Measurements from ENCODE around the gene MYLK.

MYLK gene

GRCh38 chr3:123587401-123587800, 296.7 kb downstream of the MYLK start:
- H3K4me3 Mint-ChIP-seq = no peak overlapping the region
- H3K9me3 Mint-ChIP-seq = no peaks in the 10 kb centered on the region
- H3K27me3 Mint-ChIP-seq = no peaks in the 10 kb centered on the region
- no peak for ATAC-seq (replicated peaks)
- H3K36me3 Mint-ChIP-seq (ENCODE audit: insufficient read depth) = no peaks in the 10 kb centered on the region
- H3K27ac Mint-ChIP-seq = no peak overlapping the region
- DNase-seq = no peak
- H3K4me1 Mint-ChIP-seq (ENCODE audit: low read depth in 2 of 2) = peaks cover 3 to 22% of the 10 kb centered on the region in 2 donors

DNA sequence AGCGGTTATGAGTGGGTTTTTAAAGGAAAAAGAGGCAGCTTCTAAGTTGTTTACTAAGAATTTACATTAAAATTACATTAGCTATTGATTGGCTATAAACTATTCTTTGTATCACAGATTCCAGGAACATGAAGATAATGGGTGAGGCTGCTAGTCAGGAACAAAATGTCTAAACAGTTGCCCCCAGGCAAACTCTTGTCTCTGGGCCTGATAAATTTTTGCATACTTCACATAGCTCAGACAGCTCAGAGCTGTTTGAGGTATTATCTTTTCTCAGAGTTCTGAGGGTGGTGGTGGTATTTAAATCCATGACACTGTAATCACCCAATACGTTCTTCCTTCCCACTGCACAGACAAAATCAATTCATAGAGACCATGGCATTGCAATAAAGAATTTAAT, 297.2 kb downstream of the MYLK start:
- H3K4me3 Mint-ChIP-seq = no peak overlapping the region

DNA sequence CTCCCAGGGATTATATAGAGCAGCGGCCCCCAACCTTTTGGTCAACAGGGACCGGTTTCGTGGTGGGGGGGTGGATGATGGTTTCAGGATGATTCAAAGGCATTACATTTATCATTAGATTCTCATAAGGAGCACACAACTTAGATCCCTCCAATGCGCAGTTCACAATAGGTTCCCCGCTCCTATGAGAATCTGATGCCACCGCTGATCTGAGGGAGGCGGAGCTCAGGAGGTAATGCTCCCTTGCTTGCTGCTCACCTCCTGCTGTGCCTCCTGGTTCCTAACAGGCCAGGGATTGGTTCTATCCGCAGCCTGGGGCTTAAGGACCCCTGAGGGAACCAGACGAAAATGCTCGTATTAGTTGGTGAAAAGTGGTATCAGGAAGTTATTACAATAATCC, 298.0 kb downstream of the MYLK start:
- DNase-seq (peak in 2 of 3 experiments; percentile 2 to 6), ATAC-seq (replicated peaks) (no peak)
- Mint-ChIP-seq H3K27me3 (no peaks in the 10 kb centered on the region), H3K4me1 (ENCODE audit: low read depth in 2 of 2) (peaks cover 3 to 25% of the 10 kb centered on the region in 2 donors), H3K27ac (no peak overlapping the region), H3K9me3 (no peaks in the 10 kb centered on the region), H3K36me3 (ENCODE audit: insufficient read depth) (peaks cover 1% of the 10 kb centered on the region), H3K4me3 (no peak overlapping the region)

More for the DNA sequence above, 297.2 kb downstream of the MYLK start:
- no peak for ATAC-seq (replicated peaks)
- H3K36me3 Mint-ChIP-seq (ENCODE audit: insufficient read depth) = no peaks in the 10 kb centered on the region
- peaks cover 3 to 25% of the 10 kb centered on the region in 2 donors for H3K4me1 Mint-ChIP-seq (ENCODE audit: low read depth in 2 of 2)
- no peaks in the 10 kb centered on the region for H3K9me3 Mint-ChIP-seq
- no peak for DNase-seq
- no peaks in the 10 kb centered on the region for H3K27me3 Mint-ChIP-seq
- no peak overlapping the region for H3K27ac Mint-ChIP-seq

DNA sequence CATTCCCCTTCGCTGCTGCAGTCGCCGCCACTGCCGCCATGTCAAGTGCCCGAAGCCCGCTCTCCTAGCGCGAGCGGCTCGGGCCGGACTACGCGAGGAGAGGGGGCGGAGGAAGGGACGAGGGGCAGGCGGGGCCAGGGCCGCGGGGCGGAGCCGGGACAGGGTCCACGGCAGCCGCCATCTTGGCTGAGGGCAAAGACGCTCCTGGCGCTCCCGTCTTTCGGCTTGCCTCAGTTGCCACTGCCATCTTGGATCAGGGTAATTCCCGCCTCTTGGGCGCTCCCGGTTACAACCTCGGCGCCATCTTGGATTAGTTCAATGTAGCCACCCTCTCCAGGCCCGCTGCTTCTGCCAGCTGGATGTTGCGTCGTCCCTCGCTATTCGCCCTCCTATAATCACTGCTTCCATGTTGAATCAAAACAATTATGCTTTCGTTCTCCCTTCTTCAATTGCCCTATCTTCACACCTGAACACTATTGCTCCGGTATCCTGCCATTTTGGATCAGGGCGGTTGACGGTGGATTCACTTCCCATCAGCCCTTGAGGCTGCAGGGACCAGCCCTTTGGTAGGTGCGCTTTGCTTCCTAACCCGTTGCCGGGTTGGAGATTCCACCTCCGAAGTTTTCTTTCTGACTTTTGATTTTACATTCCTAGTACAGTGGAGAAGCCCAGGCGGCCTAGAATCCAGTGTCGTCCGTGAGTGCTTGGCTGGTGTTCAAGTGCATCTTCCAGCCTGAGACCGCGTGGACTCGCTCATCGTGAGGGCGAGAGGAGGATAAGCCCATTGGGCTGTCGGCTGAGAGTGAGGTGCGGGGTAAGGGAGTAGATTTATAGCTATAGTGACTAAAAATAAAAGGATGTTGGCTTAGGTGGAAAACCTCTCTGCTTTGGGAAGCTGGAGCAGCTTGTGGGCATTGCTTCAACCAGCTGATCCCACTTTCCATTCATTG, 298.9 kb downstream of the MYLK start, which contains the start of gene HACD2:
Gene HACD2, minus strand, starts transcription at position 66 of the 950 bp plus-strand sequence. Its CDS starts 26 bp downstream, at position 40.
- H3K27me3 Mint-ChIP-seq = no peaks in the 10 kb centered on the region
- DNase-seq = peak; percentile 92 to 93 (median 92)
- H3K4me3 Mint-ChIP-seq = no peak within 1 kb of the TSS
- no peaks in the 10 kb centered on the region for H3K9me3 Mint-ChIP-seq
- peak within 1 kb of the TSS in 1 of 2 donors; percentile 38 for H3K27ac Mint-ChIP-seq
- peaks cover 9% of the 10 kb centered on the region for H3K36me3 Mint-ChIP-seq (ENCODE audit: insufficient read depth)
- peak; percentile 90 for ATAC-seq (replicated peaks)
- H3K4me1 Mint-ChIP-seq (ENCODE audit: low read depth in 2 of 2) = peaks cover 3 to 25% of the 10 kb centered on the region in 2 donors

GRCh38 chr3:123584284-123584987, 299.7 kb downstream of the MYLK start:
- peak; percentile 22 for ATAC-seq (replicated peaks)
- H3K9me3 Mint-ChIP-seq = no peaks in the 10 kb centered on the region
- H3K4me3 Mint-ChIP-seq = no peak overlapping the region
- peaks cover 18% of the 10 kb centered on the region for H3K36me3 Mint-ChIP-seq (ENCODE audit: insufficient read depth)
- peak overlapping the region in 1 of 2 donors; percentile 38 for H3K27ac Mint-ChIP-seq
- DNase-seq = peak in 2 of 3 experiments; percentile 9 to 24
- H3K27me3 Mint-ChIP-seq = no peaks in the 10 kb centered on the region
- H3K4me1 Mint-ChIP-seq (ENCODE audit: low read depth in 2 of 2) = peaks cover 3 to 25% of the 10 kb centered on the region in 2 donors

DNA sequence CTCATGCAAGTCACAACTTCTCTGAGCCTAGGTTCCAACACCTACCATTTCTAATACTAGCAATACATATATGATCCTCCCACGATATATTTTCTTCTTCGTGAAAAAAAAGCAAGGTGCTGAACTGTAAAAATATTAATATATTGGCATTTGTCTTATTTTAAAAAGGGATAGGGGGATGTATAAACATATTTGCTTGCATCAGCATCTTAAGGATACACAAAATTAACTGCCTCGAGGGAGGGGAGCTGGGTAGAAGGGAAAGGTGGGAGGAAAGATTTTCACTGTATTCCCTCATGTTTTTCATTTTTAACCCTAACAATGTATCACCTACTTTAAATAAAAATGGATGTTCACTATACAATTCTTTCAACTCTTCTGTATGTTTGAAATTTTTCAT, 300.6 kb downstream of the MYLK start:
- Mint-ChIP-seq H3K27ac (peak overlapping the region in 1 of 2 donors; percentile 38), H3K4me3 (no peak overlapping the region), H3K36me3 (ENCODE audit: insufficient read depth) (peaks cover 19% of the 10 kb centered on the region), H3K27me3 (no peaks in the 10 kb centered on the region), H3K9me3 (no peaks in the 10 kb centered on the region), H3K4me1 (ENCODE audit: low read depth in 2 of 2) (peaks cover 3 to 25% of the 10 kb centered on the region in 2 donors)
- DNase-seq (no peak), ATAC-seq (replicated peaks) (no peak)

DNA sequence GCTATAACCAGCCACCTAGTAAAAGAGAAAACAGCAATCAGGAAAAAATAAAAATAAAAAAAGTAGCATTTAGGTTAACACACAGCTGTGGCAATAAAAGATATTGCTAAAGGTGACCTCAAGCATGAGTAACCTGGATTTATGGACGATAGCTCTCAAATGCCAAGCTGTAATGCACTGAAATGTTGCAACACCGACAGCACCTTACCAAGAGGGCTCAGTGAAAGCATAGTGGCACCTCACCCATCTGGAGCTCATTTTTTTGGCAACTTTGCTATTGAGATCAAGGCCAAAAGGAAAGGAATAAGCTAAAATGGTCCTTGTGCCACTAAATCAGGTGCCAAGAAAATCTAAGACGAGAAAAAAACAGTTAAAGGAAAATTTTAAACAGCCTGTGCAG, 301.8 kb downstream of the MYLK start:
- no peak overlapping the region for H3K27ac Mint-ChIP-seq
- peaks cover 22% of the 10 kb centered on the region for H3K36me3 Mint-ChIP-seq (ENCODE audit: insufficient read depth)
- H3K27me3 Mint-ChIP-seq = no peaks in the 10 kb centered on the region
- ATAC-seq (replicated peaks) (no peak), DNase-seq (no peak)
- H3K9me3 Mint-ChIP-seq = no peaks in the 10 kb centered on the region
- peaks cover 3 to 21% of the 10 kb centered on the region in 2 donors for H3K4me1 Mint-ChIP-seq (ENCODE audit: low read depth in 2 of 2)
- H3K4me3 Mint-ChIP-seq = no peak overlapping the region

DNA sequence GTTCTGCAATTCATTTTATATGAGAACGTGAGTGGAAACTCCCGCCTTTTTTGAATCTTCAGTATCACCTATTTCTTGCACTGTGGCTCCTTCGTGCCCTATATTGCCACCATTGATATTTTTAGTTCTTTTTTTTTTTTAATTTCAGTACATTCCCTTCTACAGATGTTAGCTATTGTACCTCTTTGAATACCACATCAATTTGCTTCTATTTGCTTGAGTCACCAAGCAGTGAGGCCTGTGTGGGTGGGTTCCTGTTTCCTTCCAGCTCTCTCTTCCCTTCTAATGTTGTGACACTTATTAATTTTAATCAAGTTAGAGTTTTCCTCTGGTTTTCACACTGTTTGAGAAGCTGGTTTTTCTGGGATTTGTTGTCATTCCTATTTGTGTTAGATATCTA, 308.0 kb downstream of the MYLK start:
- H3K27ac Mint-ChIP-seq = peak overlapping the region; percentile 45 to 59
- ATAC-seq (replicated peaks) (no peak), DNase-seq (no peak)
- no peaks in the 10 kb centered on the region for H3K9me3 Mint-ChIP-seq
- no peaks in the 10 kb centered on the region for H3K27me3 Mint-ChIP-seq
- no peak overlapping the region for H3K4me3 Mint-ChIP-seq
- H3K36me3 Mint-ChIP-seq (ENCODE audit: insufficient read depth) = peaks cover 28% of the 10 kb centered on the region
- peaks cover 0 to 3% of the 10 kb centered on the region in 2 donors for H3K4me1 Mint-ChIP-seq (ENCODE audit: low read depth in 2 of 2)

GRCh38 chr3:123571973-123572365, 312.2 kb downstream of the MYLK start:
- Mint-ChIP-seq H3K36me3 (ENCODE audit: insufficient read depth) (peaks cover 8% of the 10 kb centered on the region), H3K27ac (no peak overlapping the region), H3K27me3 (no peaks in the 10 kb centered on the region), H3K4me1 (ENCODE audit: low read depth in 2 of 2) (peaks cover 4 to 5% of the 10 kb centered on the region in 2 donors), H3K9me3 (no peaks in the 10 kb centered on the region), H3K4me3 (no peak overlapping the region)
- DNase-seq (no peak), ATAC-seq (replicated peaks) (no peak)

GRCh38 chr3:123571264-123571972, 312.7 kb downstream of the MYLK start:
- no peak for DNase-seq
- peak overlapping the region in 1 of 2 donors; percentile 55 for H3K27ac Mint-ChIP-seq

DNA sequence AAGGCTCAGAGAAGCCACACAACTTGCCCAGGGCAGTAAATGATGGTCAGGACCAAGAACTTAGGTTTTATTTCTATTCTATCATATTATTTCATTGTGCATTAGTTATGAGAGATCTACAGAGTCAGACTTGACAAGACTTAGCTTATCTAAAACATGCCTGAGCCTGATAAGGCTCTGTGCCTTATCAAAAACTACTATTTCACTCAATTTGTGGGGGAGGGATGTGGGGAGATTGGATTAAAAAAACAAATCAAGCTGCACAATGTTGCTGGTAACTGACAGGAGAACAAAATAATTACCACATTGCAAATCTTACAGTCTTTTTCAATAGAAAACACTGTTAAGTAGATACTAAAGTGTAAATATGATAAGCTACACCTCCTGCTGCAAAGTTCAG, 315.3 kb downstream of the MYLK start:
- peaks cover 5% of the 10 kb centered on the region for H3K36me3 Mint-ChIP-seq (ENCODE audit: insufficient read depth)
- no peaks in the 10 kb centered on the region for H3K9me3 Mint-ChIP-seq
- H3K27me3 Mint-ChIP-seq = no peaks in the 10 kb centered on the region
- H3K4me1 Mint-ChIP-seq (ENCODE audit: low read depth in 2 of 2) = peaks cover 10 to 11% of the 10 kb centered on the region in 2 donors
- ATAC-seq (replicated peaks) (no peak), DNase-seq (no peak)
- no peak overlapping the region for H3K27ac Mint-ChIP-seq
- H3K4me3 Mint-ChIP-seq = no peak overlapping the region

More at GRCh38 chr3:123571264-123571972, 312.7 kb downstream of the MYLK start:
- no peak for ATAC-seq (replicated peaks)
- H3K27me3 Mint-ChIP-seq = no peaks in the 10 kb centered on the region
- H3K9me3 Mint-ChIP-seq = no peaks in the 10 kb centered on the region
- no peak overlapping the region for H3K4me3 Mint-ChIP-seq
- peaks cover 4% of the 10 kb centered on the region for H3K36me3 Mint-ChIP-seq (ENCODE audit: insufficient read depth)
- peaks cover 4 to 5% of the 10 kb centered on the region in 2 donors for H3K4me1 Mint-ChIP-seq (ENCODE audit: low read depth in 2 of 2)

DNA sequence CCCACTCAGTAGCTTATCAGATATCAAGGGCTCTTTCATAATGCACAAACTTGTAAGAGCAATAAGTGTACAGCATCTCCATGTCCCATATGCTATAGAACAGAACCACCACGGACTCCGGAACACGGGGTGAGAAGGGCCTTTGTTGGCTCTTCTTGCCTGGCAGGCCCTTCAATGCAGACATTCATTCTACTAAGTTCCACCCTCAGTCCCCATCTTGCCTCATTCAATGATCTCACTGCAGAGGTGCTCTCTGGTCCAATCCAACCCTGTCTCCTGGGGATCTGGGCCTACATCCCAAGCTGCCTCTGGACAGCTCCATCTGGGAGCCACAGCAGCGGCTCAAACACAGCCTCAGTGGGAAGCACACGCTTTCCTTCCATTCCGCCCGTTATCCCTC, 316.1 kb downstream of the MYLK start:
- ATAC-seq (replicated peaks) (no peak), DNase-seq (no peak)
- H3K4me3 Mint-ChIP-seq = no peak overlapping the region
- peak overlapping the region in 1 of 2 donors; percentile 50 for H3K27ac Mint-ChIP-seq
- no peaks in the 10 kb centered on the region for H3K27me3 Mint-ChIP-seq
- H3K4me1 Mint-ChIP-seq (ENCODE audit: low read depth in 2 of 2) = peaks cover 15 to 17% of the 10 kb centered on the region in 2 donors
- peaks cover 8% of the 10 kb centered on the region for H3K36me3 Mint-ChIP-seq (ENCODE audit: insufficient read depth)
- H3K9me3 Mint-ChIP-seq = no peaks in the 10 kb centered on the region

GRCh38 chr3:123564056-123564455, 320.1 kb downstream of the MYLK start:
- DNase-seq (no peak), ATAC-seq (replicated peaks) (no peak)
- Mint-ChIP-seq H3K27me3 (no peaks in the 10 kb centered on the region), H3K27ac (peak overlapping the region; percentile 16 to 19), H3K4me3 (no peak overlapping the region), H3K4me1 (ENCODE audit: low read depth in 2 of 2) (peaks cover 14 to 17% of the 10 kb centered on the region in 2 donors), H3K9me3 (no peaks in the 10 kb centered on the region), H3K36me3 (ENCODE audit: insufficient read depth) (peaks cover 8% of the 10 kb centered on the region)

All from effector memory CD8-positive, alpha-beta T cell (primary cell).